ENCODE measurements around the gene ZBTB7C. TPM values are rescaled to one million over a fixed set of nuclear protein-coding genes. Genes with fewer than 3 reads are reported as not detected.

The ZBTB7C gene
- total and polyA plus RNA-seq, 2 donors (not counting 1 experiment from before 2014, with no cell fraction given), result not detected

GRCh38 chr18:48337053-48337452 lies 72.1 kb downstream of the ZBTB7C start:
- Histone ChIP-seq H3K27me3 (replicated peaks in 1 of 4; ENCODE audit: control extremely low read depth in 1 of 4, control insufficient read depth in 3 of 4, insufficient read depth in 4 of 4, low read length in 3 of 4) (no peaks in the 10 kb centered on the region), H3K9ac (ENCODE audit: low read length) (no peak overlapping the region), H3K4me2 (replicated peaks; ENCODE audit: low read depth, low read length, poor library complexity, severe bottlenecking) (no peak overlapping the region), H4K20me1 (ENCODE audit: control insufficient read depth, insufficient read depth, low read length, poor library complexity, severe bottlenecking) (no peaks in the 10 kb centered on the region), H3K4me3 (ENCODE audit: control extremely low read depth in 1 of 5, extremely low read depth in 1 of 5, insufficient read depth in 1 of 5, low read depth in 2 of 5, low read length in 4 of 5) (no peak overlapping the region), H3K79me2 (ENCODE audit: control insufficient read depth, insufficient read depth, low read length) (no peaks in the 10 kb centered on the region), H3K36me3 (replicated peaks in 1 of 2; ENCODE audit: control extremely low read depth in 1 of 2, control insufficient read depth in 1 of 2, extremely low read depth in 1 of 2, insufficient read depth in 2 of 2, low read length in 1 of 2) (no peaks in the 10 kb centered on the region), H2AFZ (ENCODE audit: insufficient read depth, low read depth, low read length, poor library complexity, severe bottlenecking) (no peak overlapping the region), H3K9me3 (ENCODE audit: control extremely low read depth in 1 of 3, control insufficient read depth in 2 of 3, insufficient read depth in 1 of 3, low read length in 2 of 3) (peaks cover 0 to 3% (median 0%) of the 10 kb centered on the region in 3 donors), H3K4me1 (ENCODE audit: control insufficient read depth in 2 of 2, insufficient read depth in 2 of 2, low read length in 2 of 2) (no peaks in the 10 kb centered on the region), H3K27ac (ENCODE audit: low read length in 2 of 2) (no peak overlapping the region)
- intact Hi-C loops (cut with micrococcal nuclease), result no loop called here
- no peaks in the 10 kb centered on the region for H3K4me1 Mint-ChIP-seq
- CTCF ChIA-PET, result no interaction called here
- POLR2A ChIA-PET, result no interaction called here
- no peak for DNase-seq
- H3K27me3 Mint-ChIP-seq, result peaks cover 14% of the 10 kb centered on the region
- H3K4me3 Mint-ChIP-seq, result no peak overlapping the region
- TF ChIP-seq CTCF (IDR thresholded peaks at IDR 0.05), result no peak
- TF ChIP-seq EZH2 (IDR thresholded peaks at IDR 0.05; ENCODE audit: borderline replicate concordance, insufficient read depth, low read depth, low read length, poor library complexity, severe bottlenecking), result no peak
- no peak overlapping the region for H3K27ac Mint-ChIP-seq
- WGBS (ENCODE audit: insufficient coverage), result 96% methylated on average over 2 of the region's 2 CpGs
- H3K9me3 Mint-ChIP-seq (ENCODE audit: insufficient read depth), result no peaks in the 10 kb centered on the region
- ATAC-seq (ENCODE audit: low read depth), result no peak

GRCh38 chr18:48336332-48336731 lies 72.9 kb downstream of the ZBTB7C start:
- ChIA-PET CTCF (no interaction called here), POLR2A (no interaction called here)
- no peaks in the 10 kb centered on the region for H3K36me3 ChIP-seq (replicated peaks in 1 of 2; ENCODE audit: control extremely low read depth in 1 of 2, control insufficient read depth in 1 of 2, extremely low read depth in 1 of 2, insufficient read depth in 2 of 2, low read length in 1 of 2)
- intact Hi-C loops (cut with micrococcal nuclease), result no loop called here
- peaks cover 0 to 3% (median 0%) of the 10 kb centered on the region in 3 donors for H3K9me3 ChIP-seq (ENCODE audit: control extremely low read depth in 1 of 3, control insufficient read depth in 2 of 3, insufficient read depth in 1 of 3, low read length in 2 of 3)
- H2AFZ ChIP-seq (ENCODE audit: insufficient read depth, low read depth, low read length, poor library complexity, severe bottlenecking), result no peak overlapping the region
- DNase-seq (no peak), ATAC-seq (ENCODE audit: low read depth) (no peak)
- Mint-ChIP-seq H3K27ac (no peak overlapping the region), H3K4me1 (no peaks in the 10 kb centered on the region), H3K4me3 (no peak overlapping the region), H3K27me3 (peaks cover 16% of the 10 kb centered on the region), H3K9me3 (ENCODE audit: insufficient read depth) (no peaks in the 10 kb centered on the region)
- H3K27ac ChIP-seq (ENCODE audit: low read length in 2 of 2), result no peak overlapping the region
- WGBS (ENCODE audit: insufficient coverage), result 92% methylated on average over 4 of the region's 8 CpGs
- no peaks in the 10 kb centered on the region for H3K79me2 ChIP-seq (ENCODE audit: control insufficient read depth, insufficient read depth, low read length)
- H3K4me3 ChIP-seq (ENCODE audit: control extremely low read depth in 1 of 5, extremely low read depth in 1 of 5, insufficient read depth in 1 of 5, low read depth in 2 of 5, low read length in 4 of 5), result no peak overlapping the region
- no peaks in the 10 kb centered on the region for H3K4me1 ChIP-seq (ENCODE audit: control insufficient read depth in 2 of 2, insufficient read depth in 2 of 2, low read length in 2 of 2)
- TF ChIP-seq EZH2 (IDR thresholded peaks at IDR 0.05; ENCODE audit: borderline replicate concordance, insufficient read depth, low read depth, low read length, poor library complexity, severe bottlenecking) (no peak), CTCF (IDR thresholded peaks at IDR 0.05) (no peak)
- H4K20me1 ChIP-seq (ENCODE audit: control insufficient read depth, insufficient read depth, low read length, poor library complexity, severe bottlenecking), result no peaks in the 10 kb centered on the region
- no peak overlapping the region for H3K9ac ChIP-seq (ENCODE audit: low read length)
- no peak overlapping the region for H3K4me2 ChIP-seq (replicated peaks; ENCODE audit: low read depth, low read length, poor library complexity, severe bottlenecking)
- H3K27me3 ChIP-seq (replicated peaks in 1 of 4; ENCODE audit: control extremely low read depth in 1 of 4, control insufficient read depth in 3 of 4, insufficient read depth in 4 of 4, low read length in 3 of 4), result no peaks in the 10 kb centered on the region

Data from B cell (primary cell).